GM21390 (cell line): ENCODE measurements around the gene WRAP73.
"Not testable (repeated sequence)": the region's sequence is repeated elsewhere in the genome, so short reads cannot be mapped to it uniquely, and the experiment has no call there.

Source experiments
- ATAC-seq: cut with Tn5 transposase; IDR thresholded peaks from one replicate; pipeline ENCODE4 v1.9.1; 2021; ENCODE audit not compliant: unreplicated experiment

The WRAP73 gene

DNA sequence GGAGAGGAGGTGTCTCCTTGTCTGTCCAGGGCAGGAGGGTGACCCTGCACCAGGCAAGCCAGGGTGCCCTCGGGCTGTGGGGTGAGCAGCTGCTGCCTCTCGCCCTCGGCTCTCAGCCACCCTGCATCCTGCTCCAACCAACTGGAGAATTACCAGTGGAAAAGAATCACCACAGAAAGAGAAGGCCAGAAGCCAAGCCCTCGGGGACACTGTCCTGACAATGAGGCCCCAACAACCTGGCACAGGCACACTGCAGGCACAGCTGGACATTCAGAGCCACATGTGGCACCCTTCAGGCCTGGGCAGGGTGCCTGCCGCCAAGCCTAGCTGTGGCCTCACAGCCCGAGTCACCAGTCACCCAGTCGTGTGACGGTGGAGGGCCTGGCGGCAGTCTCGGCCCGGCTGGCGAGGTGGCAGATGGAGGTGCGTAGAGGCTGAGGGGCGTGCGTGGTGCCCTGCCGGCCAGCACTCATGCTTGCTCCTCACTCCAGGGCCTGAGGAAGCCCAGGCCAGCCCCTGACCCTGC, 50.6 kb downstream of the WRAP73 start:
- ATAC-seq: no peak

GRCh38 chr1:3598522-3599285, 51.2 kb downstream of the WRAP73 start:
- no peak for ATAC-seq

DNA sequence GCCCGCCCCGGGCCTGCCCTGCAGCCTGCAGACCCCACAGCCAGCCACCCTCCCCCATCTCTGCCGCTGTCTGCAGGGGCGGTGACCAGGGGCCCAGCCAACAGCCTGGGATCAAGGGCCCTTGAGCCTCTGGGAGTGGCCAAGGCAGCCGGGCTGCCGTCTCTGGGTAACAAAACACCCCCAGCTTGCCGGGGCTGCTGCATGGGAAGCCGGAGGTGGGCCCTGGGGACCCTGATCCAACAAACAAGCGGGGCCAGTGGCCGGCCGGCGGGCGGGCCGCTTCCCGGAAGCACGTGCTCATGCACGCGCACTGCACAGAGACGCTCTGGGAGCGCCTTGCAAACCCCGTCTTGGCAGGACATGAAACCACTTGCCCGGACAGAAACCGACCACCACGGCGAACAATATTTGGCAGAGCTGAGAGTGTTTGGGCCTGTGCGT, 51.8 kb downstream of the WRAP73 start:
- no peak for ATAC-seq

DNA sequence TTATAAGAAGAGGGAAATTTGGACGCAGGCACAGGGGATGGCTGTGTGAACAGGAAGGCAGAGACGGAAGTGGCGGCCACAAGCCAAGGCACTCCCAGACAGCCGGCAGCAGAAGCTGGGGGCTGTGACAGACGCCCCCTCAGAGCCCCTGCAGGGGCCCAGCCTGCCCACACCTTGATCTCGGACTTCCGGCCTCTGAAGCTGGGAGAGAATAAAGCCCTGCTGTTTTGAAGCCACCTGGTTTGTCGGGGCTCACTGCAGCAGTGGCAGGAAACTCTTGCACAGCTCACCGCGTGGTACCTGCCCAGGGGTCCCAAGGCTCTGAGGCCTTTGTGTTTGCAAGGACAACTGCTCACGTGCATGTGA, 52.3 kb downstream of the WRAP73 start:
- ATAC-seq: no peak

DNA sequence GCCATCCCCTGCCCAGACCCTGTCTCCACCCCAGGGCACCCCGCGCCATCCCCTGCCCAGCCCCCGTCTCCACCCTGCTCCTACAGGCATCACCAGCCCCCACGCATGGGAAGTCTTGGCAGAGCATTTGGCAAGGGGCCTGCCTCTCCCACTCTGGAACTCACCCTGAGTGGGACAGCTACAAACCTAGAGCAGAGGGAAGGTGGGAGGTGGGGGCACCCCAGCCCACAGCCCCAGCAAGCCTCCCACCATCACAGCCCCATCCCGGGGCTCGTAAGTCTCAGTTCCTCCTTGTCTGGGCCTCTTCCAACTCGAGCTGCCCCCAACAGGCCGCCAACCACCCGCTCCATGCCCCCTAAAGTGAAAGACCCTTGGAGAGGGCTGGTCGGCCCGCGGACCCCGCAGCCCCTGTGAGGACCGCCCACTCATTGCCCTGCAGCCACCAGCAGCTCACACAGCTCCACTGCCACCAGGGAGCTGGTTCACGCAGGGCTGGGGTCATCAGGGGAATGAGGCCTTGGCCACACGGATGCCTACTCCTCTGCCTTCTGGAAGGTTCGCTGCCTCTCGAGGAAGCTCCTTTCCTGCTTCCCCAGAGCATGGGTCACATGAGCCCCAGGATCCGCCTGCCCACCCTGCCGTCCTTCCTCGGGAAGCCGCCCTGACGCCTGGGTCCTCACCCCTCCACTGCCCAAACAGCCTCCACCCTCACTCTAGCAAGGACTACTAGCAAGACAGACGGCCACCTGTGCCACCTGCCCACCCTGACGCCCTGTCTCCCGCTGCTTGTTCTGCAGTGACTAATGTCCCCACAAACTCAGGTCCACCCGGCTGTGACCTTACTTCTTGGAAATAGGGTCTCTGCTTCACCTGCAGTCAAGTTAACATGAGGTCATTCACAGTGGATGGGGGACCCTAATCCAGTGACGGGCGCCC, 53.0 kb downstream of the WRAP73 start:
- no peak for ATAC-seq

- ATAC-seq: no peak
These were observed 54.0 kb downstream of the WRAP73 start for GRCh38 chr1:3595949-3596348.

DNA sequence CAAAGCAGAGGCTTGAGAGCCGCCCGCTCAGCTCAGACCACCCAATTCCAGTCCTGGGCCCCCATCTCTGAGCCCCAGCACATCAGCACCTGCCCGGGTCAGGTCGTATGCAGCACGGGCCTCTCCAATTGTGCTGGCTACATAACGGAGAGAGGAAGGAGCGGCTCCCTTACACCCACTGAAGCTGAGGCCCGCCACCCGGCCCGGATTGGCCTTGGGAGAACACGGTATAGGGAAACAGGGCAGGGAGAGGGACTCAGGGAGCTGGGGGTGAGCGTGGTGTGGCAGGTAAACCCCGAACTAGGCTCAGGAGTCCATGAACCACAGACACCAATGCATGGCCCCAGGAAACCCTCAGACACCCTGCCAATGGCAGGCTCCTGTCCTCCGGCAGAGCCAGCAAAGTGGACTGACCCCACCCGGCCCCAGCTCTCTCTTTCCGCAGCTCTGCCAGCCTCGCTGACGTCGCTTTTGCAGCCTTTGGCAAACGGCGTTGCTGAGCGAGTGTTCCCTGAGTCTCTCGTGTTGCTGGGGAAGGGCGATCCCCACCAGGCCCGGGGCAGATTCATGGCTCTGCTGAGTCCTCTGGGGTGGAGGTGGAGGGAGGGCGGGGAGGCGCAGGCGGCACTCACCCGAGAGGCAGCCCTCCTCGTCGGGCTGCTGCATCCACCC, 55.1 kb downstream of the WRAP73 start:
- ATAC-seq: no peak

- no peak for ATAC-seq
These were observed 56.2 kb downstream of the WRAP73 start for GRCh38 chr1:3593745-3594144.

DNA sequence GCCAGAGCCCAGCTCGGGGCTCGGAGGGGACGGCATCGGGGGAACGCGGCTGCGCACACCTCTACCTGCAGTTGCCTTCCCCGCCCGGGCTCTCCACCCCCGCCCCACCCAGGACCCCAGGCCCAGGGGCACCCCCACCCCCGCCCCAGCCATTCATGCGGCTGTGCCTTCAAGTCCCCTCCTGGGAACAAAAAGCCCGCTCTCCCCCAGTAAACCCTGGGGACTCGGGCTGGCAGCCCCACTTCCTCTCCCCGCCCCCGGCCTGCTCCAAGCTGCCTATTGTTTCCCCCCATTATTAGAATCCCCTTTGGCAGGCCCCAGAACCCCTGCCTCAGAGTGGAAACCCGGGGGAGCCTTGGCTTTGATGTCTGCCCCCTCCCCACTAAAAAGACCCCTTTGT, 56.6 kb downstream of the WRAP73 start:
- ATAC-seq: no peak

- no peak for ATAC-seq
These were observed 58.7 kb downstream of the WRAP73 start for GRCh38 chr1:3590951-3591865.

DNA sequence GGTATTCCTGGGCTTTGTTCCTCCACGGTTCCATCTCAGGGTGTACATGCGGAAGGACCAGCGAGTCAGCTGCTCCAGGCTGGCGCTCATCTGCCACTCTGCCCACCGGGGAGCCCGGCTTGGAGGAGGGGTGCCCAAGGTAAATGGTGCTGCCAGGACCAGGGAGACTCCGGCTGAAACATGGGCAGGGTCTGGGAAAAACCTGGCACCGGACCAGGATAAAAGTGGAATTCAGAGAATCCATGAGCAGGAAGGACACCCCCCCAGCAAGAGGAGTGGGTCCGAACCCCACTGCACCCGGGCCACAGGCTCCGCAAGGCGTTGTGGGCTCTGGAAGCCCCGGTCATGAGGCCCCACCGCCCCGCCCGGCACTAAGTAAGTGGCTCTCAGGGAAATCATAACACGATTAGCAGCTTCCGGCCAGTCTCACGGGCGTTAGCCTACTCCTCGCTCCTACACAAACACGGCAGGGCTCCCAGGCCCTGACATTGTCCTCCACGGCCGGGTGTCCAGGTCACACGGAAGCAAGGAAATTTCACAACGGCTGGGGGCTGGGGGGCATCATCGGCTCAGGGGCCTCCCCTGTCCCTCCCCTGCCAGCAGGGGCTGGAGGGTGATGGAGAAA, 59.7 kb downstream of the WRAP73 start:
- ATAC-seq: no peak

DNA sequence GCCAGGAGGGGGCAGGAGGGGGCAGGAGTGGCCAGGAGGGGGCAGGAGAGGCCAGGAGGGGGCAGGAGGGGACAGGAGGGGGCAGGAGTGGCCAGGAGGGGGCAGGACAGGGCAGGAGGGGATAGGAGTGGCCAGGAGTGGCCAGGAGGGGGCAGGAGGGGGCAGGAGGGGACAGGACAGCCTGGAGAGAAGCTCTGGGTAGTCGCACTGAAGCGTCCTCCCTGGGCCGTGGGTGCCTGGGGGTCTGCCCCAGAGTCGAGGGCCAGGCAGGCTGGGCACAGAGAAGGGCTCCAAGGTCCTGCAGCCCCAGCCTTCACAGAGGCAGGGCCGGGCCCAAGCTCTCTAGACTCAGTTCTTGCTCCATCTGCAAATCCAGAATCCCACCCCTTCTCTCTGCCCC, 61.5 kb downstream of the WRAP73 start:
- no peak for ATAC-seq

- no peak for ATAC-seq
These were observed 62.7 kb downstream of the WRAP73 start for GRCh38 chr1:3586986-3587759.

GRCh38 chr1:3585940-3586568, 63.8 kb downstream of the WRAP73 start:
- no peak for ATAC-seq

GRCh38 chr1:3585353-3585868, 64.5 kb downstream of the WRAP73 start:
- ATAC-seq: not testable (repeated sequence)

DNA sequence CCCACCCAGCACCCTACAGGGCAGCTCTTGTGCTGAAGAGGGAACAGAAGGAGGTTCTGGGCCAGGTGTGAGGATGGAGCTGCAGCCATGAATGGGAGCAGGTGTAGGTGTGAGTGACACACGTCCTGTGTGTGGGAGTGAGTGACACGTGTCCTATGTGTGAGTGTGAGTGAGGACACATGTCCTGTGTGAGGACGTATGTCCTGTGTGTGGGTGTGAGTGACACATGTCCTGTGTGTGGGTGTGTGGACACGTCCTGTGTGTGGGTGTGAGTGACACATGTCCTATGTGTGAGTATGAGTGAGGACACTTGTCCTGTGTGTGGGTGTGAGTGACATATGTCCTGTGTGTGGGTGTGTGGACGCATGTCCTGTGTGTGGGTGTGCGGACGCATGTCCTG, 65.0 kb downstream of the WRAP73 start:
- no peak for ATAC-seq

DNA sequence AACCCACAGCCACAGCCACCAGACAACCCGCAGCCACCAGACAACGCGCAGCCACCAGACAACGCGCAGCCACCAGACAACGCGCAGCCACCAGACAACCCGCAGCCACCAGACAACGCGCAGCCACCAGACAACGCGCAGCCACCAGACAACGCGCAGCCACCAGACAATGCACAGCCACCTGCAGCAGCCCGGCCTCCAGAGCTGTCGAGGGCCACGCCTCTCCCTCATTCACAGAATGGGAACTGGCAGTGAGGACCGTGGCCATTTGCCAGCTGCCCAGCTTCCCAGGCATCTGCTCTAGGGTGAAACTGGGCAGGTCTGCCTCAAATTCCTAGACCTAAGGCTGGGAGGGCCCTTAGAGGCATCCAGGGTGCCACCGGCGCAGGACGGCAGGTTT, 66.2 kb downstream of the WRAP73 start:
- ATAC-seq: not testable (repeated sequence)

DNA sequence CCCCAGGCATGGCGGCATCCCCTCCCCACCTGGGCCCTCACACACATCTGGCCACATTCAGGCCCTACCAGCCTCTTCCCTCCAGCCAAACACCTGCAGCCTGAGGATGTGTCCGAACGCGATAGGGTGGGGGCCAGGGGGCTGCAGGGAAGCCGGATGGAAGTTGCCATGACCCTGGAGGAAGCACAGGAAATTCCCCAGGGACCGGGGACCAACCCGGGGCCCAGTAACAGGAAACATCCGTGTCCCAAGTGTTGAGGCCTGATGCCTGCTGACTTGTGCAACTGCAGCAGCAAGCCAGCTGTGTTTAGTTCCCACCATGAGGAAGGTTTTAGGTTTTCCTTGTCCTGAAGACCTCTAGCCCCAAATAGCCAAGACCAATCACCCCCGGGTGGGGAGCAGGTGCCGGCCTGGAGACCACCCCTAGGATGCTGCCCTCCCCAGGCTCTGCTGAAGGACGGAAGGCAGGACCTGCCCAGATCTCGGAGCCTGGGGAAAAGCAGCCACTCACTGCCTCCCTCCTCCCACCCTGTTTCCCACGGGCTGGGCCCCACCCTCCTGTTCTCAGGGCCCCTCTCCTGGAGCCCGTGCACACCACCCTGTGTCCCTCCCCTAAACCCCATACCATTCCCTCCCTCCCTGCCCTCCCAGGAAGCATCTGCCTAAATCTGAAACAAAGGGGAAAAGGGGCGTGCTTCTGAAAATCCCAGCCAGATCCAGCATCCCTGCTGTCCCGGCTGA, 68.4 kb downstream of the WRAP73 start:
- ATAC-seq: no peak
